ENCODE results near the gene DNAJC4.
A peak's percentile ranks its signal among the peaks of the same experiment; 100 is the strongest.

The DNAJC4 gene, protein sequence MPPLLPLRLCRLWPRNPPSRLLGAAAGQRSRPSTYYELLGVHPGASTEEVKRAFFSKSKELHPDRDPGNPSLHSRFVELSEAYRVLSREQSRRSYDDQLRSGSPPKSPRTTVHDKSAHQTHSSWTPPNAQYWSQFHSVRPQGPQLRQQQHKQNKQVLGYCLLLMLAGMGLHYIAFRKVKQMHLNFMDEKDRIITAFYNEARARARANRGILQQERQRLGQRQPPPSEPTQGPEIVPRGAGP

DNA sequence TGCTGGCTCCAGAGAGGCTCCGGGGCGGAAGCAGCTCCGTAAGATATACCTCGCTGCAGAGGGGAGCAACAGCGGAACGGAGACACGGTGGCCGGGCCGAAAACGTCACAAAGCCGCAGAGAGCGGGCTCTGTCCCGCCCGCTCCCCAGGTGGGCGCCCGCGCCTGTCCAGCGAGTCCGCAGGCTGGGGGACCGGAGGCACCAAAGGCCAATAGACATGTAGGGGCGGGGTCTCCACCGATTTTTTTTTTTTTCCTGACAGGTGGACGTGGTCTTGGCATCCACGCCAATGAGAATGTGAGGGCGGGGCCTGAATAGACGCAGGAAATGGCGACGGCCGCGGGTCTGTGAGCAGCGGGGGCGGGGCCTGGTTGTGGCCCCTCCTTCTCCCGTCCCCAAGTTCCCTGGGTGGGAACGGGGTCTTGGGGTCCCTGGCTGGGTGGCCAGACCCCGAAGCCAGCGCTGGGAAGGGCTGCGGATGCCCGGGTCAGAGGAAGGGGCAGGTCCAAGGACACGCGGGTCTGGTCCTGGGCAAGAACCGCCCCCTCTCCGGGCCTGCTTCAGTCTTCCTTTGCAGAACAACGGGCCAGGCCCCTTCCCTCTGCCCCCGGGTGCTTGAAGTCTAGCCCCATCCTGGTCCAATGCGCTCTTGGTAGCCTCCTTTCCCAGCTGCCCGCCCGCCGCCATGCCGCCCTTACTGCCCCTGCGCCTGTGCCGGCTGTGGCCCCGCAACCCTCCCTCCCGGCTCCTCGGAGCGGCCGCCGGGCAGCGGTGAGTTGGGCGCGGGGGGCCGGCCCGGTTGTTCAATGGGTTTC lies at the start of gene DNAJC4:
DNAJC4 (plus strand) TSS at position 378 of the 814 bp plus-strand sequence; CDS start at position 685, 307 bp downstream.
- DNase-seq = peak; percentile 63 to 75

DNA sequence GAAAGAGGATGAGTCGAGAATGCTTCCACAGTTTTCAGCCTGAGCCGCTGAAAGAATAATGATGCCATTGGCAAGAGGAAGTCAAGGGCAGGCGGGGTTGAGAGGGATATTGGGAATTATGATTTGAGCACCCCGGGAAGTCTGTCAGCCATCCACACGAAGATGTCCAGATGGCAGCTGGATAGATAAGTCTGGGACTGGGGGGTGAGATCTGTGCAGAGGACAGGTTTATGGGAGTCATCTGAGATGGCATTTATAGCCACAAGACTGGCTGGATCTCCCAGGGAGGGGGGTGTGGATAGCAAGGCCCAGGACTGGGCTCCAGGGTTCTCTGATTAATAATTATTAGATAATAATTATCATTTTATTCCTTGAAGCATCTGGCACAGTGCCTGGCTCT lies 49.5 kb upstream of the DNAJC4 start:
- DNase-seq = no peak

DNA sequence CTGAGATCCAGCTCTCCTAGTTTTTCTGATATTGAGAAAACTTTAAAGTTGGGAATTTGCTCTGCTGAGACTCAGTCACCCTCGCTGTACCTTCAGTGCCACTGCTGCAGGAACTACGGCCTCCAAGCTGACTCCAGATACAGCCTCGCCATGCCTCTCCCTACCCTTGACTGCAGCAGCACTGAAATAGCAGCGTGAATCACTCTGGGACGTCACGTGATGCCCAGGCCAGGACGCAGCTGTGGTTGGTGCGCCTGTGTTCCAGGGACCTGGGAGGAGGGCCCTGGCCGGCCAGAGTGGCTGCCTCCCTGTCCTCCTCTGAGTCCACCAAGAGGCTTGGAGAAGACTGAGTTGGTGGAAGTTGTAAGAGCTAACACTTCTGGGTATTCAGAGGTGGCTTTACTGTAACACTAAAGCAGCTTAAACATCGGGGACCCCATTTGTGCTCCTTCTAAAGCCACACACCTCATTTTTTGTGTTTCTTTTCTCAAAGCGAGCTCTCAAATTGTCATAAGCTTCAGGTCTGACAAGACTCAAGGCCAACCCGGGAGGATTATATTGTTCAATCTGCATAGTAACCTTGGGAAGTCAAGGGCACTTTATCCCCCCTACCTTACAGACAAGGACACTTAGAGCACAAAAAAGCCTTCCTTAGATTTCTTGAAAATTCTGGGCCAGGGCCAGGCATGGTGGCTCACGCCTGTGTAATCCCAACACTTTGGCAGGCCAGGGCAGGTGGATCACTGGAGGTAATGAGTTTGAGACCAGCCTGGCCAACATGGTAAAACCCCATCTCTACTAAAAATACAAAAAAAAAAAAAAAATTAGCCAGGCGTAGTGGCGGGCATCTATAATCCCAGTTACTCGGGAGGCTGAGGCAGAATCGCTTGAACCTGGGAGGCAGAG lies 48.6 kb upstream of the DNAJC4 start:
- DNase-seq = peak; percentile 42 to 86

DNA sequence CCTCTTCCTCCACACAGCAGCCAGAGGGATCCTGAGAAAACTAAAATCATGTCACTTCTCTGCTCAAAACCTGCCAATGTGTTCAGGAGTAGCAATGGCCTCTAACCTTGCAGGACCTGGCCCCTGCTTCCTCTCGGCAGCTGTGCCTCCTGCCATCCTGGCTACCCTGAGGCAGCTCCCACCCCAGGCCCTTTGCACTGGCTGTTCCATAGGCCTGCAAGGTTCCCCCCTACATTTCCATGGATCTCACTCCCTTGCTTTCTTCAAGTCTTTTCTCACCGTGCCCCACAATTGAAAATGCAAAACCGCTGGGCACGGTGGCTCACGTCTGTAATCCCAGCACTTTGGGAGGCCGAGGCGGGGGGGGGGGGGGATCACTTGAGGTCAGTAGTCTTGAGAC lies 46.5 kb upstream of the DNAJC4 start:
- DNase-seq = no peak

DNA sequence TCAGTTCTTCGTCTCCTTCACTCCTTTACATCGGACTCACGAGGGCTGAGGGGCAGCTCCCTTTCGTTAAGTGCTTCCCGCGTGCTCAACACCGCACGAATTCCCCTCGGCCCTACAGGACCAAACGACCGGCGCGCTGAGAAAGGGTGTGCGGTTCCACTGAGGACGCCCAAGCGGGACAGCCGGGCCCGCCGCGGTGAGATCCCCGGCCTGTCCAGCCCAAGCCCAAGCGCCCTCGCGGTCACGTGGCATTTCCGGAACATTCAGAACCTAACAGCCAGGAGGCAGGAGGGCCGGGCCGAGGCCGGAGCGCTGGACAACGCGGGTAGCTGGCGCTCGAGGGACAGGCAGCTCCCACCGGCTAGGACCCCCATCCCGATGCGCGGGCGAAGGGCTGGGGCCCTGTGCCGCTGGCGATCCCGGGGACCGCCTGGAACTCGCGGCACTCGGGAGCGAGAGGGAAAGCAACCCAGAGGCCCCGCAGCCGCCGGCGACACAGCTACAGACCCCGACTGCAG lies 45.1 kb upstream of the DNAJC4 start:
- DNase-seq = no peak

DNA sequence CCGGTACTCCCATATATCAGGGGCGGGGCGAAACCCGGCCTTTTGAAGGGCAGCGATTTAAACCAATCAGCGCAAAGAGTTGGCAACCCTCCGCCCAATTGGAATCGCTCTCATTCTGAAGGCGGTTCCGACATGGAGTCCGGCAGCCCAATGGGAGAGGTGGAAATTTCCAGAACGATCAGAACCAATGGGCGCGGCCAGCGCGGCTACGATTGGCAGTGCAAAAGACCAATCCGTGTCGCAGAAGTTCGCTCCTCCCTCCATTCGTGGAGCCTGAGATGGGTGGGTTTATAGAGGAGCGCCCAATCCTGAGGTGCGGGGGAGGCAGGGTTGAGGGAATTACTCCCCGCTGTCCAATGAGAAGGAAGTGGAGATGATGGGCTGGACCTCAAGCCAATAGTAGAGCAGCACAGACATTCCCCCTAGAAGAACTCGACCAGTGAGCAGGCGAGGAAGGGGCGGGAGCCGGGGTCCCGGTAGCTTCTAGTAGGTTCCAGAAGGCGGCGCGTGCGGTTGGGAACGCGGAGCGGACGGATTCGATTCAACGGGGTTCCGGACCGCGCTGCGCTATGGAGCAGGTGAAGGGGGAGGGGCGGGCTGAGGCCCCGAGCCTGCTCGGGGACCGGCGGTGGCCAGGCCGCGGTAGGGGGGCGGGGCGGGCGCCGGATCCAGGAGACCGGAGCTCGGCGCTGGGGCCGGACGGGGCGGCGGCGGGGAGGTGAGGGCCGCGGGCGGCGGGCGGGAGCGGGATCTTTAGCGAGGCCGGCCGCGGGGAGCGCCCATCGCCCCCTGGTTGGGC lies 44.5 kb upstream of the DNAJC4 start, which contains the start of gene STIP1:
STIP1 (plus strand) TSS at position 479 of the 799 bp plus-strand sequence; CDS start at position 570, 91 bp downstream.
- peak; percentile 98 to 100 for DNase-seq

DNA sequence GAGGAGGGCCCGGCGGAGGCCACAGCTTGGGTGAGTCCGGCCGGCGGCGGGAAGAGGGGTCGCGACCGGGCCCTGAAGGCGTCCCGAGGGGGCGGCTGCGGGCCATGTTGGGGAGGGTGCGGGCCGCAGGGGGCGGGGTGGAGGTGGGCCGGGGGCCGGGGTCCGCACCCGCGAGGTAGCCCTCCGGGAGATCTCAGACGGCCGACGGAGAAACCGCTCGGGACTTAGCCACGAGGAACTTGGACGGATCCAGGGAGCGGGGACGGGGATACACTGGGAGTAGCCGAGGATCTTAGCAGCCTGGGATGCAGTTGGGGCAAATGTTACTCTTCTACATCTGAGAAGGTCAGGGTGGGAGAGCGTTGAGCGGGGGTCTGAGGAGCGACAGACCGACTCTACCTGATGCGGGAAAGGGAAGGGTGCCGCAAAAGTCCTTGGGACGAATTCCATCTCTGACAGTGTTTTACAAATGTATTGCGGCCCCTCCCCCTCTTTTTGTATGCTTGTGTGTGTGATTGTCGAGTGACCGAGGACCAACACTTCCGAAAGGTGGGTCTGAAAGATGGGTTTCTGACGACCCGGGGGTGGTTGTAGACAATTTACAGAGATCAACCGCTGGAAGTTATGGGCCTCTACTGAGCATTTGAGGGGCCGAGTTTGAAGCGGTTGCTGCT lies 43.7 kb upstream of the DNAJC4 start:
- DNase-seq = no peak

DNA sequence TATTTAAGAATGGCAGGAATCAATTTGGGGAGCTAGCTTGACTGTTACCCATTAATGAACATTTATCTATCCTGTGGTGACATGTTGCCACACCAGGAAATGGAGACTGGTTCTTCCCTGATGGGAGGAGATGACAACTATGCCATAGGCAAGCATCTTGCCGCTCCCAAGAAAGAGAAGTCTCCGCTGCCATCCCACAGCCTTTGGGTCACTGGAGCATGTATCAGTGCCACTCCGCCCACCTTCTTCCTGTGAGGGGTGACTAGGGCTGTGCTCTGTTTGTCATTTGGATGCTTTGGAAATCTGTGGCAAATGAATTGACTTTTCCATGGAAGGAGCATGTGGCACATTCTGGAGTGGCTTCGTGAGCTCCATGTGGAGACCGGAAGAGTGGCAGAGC lies 37.9 kb upstream of the DNAJC4 start:
- no peak for DNase-seq

DNA sequence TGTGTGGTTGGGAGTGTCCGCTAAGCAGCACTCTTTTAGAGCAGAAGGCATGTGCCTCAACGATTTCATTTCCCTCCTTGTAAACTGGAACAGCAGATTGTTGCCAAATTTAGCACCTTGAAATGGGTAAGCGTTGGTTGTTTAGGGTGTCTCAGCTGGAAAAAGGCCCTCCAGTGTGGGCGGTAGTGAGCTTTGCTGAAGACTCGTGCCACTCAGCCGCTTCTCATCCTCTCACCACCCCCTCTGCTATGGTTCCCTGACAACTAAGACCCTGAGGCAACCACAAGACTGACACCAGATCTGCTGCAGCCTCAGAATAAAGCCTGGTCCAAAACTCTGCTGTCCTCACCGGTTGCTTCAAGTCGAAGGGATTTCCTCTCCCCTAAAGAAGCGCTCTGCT lies 33.7 kb upstream of the DNAJC4 start:
- no peak for DNase-seq

DNA sequence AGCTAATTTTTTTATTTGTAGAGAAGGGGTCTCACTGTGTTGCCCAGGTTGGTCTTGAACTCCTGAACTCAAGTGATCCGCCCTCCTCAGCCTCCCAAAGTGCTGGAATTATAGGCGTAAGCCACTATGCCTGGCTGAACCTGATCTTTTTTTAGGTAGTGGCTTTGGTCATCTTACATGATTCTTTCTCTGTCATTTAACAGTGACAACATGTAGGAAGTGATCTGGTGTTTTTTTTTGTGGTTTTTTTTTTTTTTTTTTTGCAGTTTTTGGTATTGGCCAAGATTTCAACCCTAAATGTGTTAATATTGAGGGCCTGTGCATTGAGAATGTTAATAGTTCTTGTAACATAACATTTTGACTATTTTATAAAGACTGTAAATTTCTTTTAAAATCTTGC lies 31.8 kb upstream of the DNAJC4 start:
- no peak for DNase-seq

DNA sequence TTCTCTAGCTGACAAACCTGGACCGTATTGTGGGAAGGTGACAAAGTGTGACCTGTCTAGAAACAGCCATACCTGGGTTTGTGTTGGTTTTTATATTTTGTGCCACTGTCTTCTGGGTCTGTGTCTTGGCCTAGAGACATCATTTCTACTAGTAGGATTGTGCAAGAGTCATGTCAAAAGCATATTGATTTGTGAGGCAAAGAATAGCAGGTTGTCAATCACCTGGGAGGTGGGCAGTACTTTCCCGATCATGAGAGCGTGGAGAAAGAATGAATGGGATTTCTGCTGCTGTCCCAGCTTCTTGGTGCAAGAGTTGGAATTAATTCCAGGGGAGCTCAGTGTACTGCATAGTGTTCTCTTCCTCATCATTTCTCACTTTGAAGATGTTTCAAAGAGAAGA lies 28.8 kb upstream of the DNAJC4 start:
- DNase-seq = no peak

DNA sequence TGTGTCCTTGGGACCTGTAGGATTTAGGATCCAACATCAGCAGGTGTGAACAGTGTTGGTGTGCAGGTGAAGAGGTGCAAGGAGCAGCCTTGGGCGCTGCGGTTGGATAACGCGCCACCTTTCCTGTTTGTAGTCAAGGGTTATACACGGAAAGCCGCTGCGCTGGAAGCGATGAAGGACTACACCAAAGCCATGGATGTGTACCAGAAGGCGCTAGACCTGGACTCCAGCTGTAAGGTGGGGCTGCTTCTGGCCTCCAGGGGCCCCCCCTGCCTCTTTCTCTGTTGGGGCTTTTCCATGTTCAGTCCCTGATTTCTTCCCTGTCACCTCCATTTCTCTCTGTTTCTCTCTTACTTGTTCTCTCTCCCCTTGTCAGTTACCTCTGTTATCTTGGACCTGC lies 27.4 kb upstream of the DNAJC4 start:
- no peak for DNase-seq

DNA sequence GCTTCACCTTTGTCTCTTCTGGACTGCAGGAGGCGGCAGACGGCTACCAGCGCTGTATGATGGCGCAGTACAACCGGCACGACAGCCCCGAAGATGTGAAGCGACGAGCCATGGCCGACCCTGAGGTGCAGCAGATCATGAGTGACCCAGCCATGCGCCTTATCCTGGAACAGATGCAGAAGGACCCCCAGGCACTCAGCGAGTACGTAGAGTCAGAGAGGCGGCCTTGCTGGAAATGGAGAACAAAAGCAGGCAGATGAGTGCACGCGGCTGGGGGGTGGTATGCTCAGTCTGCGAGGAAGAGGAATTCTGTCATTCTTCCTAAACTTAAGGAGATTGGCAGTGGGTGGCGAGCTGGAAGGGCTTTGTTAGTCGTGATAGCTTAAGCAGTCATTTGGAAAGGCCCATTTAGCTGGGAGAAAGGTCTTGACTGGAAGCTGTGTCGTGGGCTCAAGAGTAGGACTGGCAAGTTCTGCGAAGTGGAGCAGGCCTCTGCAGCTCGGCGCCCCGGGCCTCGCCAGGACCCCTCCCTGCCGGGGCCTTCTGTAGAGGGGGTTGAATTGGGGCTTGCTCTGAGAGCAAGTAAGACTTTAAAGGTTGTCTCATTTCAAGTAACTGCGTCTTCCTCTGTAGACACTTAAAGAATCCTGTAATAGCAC lies 26.8 kb upstream of the DNAJC4 start:
- DNase-seq = no peak

DNA sequence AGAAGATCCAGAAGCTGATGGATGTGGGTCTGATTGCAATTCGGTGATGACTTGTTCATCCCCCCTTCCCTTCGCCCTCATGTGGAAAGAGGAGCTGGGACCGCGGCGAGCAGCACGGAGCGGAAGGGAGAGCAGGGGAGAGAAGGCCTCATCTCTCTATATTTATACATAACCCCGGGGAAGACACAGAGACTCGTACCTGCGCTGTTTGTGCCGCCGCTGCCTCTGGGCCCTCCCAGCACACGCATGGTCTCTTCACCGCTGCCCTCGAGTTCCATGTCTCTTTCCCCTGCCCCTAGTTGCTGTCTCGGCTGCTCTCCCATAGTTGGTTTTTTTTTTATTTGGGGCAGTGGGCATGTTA lies 26.3 kb upstream of the DNAJC4 start:
- no peak for DNase-seq

DNA sequence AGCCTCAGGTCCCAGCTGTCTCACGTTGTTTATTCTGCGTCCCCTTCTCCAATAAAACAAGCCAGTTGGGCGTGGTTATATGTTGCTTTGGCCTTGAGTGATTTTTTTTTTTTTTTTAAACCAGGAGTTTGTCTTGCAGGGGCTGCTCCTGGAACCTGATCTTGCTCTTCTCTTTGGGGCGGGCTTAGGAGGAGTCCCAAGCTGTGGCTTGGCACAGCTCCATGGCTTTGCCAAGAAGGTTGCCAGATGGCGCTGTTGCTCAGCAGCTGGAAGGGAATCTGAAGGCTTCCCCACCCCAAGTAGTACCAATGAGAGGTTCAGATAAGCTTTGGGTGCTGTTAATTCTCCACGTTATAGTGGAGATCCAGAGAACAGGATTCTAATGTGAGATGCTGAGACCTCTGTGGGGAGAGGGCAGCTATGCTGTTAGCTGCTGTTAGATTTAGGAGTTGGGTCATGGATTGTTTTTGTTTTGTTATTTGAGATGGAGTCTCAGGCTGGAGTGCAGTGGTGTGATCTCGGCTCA lies 25.8 kb upstream of the DNAJC4 start:
- DNase-seq = peak; percentile 49 to 86

DNA sequence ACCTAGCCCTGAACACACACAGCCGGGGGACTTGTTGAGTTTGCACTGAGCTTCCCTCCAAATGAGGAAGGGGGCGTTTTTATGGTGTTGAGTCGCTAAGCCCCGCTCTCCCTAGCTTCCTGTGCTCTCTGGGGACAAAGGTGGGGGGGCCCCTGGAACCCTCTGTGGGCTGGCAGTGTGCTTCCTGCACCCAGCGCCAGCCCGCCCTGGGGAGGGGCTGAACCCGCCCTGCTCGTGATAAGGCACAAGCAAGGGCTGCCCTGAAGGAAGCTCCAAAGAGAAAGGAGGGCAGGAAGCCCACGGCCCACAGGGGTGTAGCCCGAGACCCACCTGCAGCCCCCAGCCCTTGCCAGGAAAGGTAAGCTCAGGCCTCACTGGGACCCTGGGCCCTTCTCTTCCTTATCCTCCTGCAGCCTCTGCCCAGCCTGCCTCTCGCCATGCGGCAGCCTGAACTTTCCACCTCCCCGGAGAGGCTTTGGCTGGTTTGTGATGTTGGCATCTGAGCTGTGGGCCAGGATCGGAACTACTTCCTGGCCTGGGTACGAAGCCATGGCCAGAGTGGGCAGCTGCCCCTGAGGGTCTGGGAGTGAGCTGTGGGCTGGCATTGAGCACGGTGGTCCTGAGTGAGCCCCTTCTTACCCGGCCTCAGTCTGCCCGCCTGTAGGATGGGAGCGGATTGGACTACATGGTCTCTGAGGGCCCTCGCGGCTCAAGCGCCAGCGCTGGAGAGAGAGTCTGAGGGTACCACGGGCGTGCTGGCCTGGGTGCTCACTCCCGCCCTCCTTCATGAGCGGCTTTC lies 23.7 kb upstream of the DNAJC4 start, which contains the start of gene FERMT3:
FERMT3 (plus strand) TSS at position 265 of the 799 bp plus-strand sequence. CDS start 644 bp downstream, outside the sequence.
- DNase-seq = peak; percentile 40 to 91

DNA sequence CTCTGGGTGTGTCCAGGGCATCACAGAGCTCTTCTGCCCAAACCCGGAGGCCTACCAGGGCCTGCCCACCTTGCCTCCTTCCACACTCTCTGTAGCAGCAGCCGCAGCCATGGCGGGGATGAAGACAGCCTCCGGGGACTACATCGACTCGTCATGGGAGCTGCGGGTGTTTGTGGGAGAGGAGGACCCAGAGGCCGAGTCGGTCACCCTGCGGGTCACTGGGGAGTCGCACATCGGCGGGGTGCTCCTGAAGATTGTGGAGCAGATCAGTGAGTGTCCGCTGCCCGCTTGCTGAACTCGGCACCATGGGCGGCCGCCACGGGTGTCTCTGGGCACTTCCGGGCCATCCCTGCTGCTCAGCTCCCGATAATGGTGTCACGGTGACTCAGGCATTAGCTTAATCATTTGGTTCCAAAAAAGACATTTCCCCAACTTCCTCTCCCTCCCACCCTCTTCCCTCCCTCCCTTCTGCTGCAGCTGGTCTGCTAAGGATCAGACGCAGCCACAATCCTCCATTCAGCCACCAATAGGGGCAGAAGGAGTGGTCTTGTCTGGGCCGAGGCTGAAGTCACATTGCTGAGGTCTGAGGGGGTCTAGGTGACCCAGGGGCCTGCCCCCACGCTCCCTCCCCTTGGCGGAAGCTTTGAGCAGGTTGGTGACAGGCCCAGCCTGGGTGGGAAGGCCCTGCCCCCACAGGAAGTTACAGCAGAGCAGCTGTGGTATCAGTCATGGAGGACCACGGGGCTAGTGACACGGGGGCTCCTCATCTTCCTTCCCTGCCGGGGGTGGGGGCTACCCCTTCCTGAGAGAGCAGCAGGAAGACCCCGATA lies 22.9 kb upstream of the DNAJC4 start:
- peak; percentile 75 to 87 for DNase-seq

DNA sequence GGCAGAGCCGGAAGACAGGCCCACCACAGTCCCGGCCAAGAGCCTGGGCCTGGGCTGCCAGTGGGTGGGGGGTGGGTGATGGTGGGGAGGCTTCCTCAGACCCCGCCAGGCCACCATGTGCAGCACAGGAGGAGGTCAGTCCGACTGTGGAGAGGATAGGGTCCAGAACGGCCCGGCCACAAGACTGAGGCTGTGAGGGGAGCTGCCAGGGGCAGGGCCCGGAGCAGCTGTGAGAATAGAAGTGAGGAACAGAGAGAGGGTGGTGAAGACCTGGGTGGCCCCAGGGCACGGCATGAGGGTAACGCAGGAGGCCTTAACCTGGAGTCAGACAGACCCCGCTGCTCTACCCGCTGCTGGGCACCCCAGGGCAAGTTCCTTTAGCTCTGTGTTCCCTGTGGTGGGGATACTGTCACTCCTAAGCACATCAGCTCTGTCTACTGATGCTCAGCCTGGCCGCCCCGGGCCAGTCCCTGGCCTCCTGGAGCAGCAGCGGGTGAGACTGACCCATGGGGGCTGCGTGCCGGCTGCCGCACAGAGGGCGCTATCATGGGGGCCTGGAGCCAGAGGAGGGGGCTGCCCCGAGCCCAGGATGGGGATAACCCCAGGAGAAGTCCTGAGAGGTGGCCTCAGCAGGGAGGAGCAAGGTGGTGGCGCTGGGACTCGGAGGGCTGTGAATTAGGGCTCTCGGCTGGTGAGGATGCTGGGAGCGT lies 22.1 kb upstream of the DNAJC4 start:
- no peak for DNase-seq

Data from bone marrow (tissue), 2 donors.